Measurements from ENCODE around the gene ZBTB46. TPM values are rescaled to one million over a fixed set of nuclear protein-coding genes. Genes with fewer than 3 reads are reported as not detected.

ZBTB46 gene
- total RNA-seq, 2 experiments from 2014 or later: 0.67 to 1.3 TPM

GRCh38 chr20:63835021-63835858 lies 4.2 kb upstream of the ZBTB46 start:
- no peak for DNase-seq (ENCODE audit: low spot score)
- H3K4me1 ChIP-seq (ENCODE audit: insufficient read depth, low read length, poor library complexity, severe bottlenecking): no peaks in the 10 kb centered on the region
- H3K9me3 ChIP-seq (ENCODE audit: low read length): no peaks in the 10 kb centered on the region
- H3K36me3 ChIP-seq (ENCODE audit: insufficient read depth, low read length): no peaks in the 10 kb centered on the region
- no peak for TF ChIP-seq EZH2phosphoT487 (IDR thresholded peaks at IDR 0.05; ENCODE audit: borderline replicate concordance, low read depth, low read length)
- no peak for TF ChIP-seq CTCF (conservative IDR thresholded peaks at IDR 0.05; ENCODE audit: low read length)
- H4K20me1 ChIP-seq (ENCODE audit: insufficient read depth, low read length): no peaks in the 10 kb centered on the region
- no TSS peak for BruUV-seq (replicated peaks)
- no peaks in the 10 kb centered on the region for H3K79me2 ChIP-seq (ENCODE audit: insufficient read depth, low read depth, low read length)
- intact Hi-C loops (cut with micrococcal nuclease; ENCODE audit: unreplicated experiment): no loop called here
- no peak overlapping the region for H3K4me2 ChIP-seq (ENCODE audit: low read length)
- ChIA-PET POLR2A (no interaction called here), CTCF (ENCODE audit: unreplicated experiment) (no interaction called here)
- H3K9me2 ChIP-seq (ENCODE audit: insufficient read depth, low read length): no peaks in the 10 kb centered on the region
- no peak overlapping the region for H2AFZ ChIP-seq (ENCODE audit: low read length)
- H3K4me3 ChIP-seq (ENCODE audit: low read depth, low read length, poor library complexity, severe bottlenecking): no peak overlapping the region
- no peak overlapping the region for H3K27ac ChIP-seq (ENCODE audit: low read depth, low read length, poor library complexity, severe bottlenecking)

- no peak for DNase-seq (ENCODE audit: low spot score)
- Histone ChIP-seq H3K4me2 (ENCODE audit: low read length) (no peak overlapping the region), H3K27ac (ENCODE audit: low read depth, low read length, poor library complexity, severe bottlenecking) (no peak overlapping the region), H3K79me2 (ENCODE audit: insufficient read depth, low read depth, low read length) (no peaks in the 10 kb centered on the region), H3K4me1 (ENCODE audit: insufficient read depth, low read length, poor library complexity, severe bottlenecking) (peaks cover 6% of the 10 kb centered on the region), H3K9me2 (ENCODE audit: insufficient read depth, low read length) (no peaks in the 10 kb centered on the region), H2AFZ (ENCODE audit: low read length) (no peak overlapping the region), H4K20me1 (ENCODE audit: insufficient read depth, low read length) (no peaks in the 10 kb centered on the region), H3K4me3 (ENCODE audit: low read depth, low read length, poor library complexity, severe bottlenecking) (no peak overlapping the region), H3K36me3 (ENCODE audit: insufficient read depth, low read length) (no peaks in the 10 kb centered on the region), H3K9me3 (ENCODE audit: low read length) (no peaks in the 10 kb centered on the region)
- ChIA-PET CTCF (ENCODE audit: unreplicated experiment) (no interaction called here), POLR2A (no interaction called here)
- no TSS peak for BruUV-seq (replicated peaks)
- intact Hi-C loops (cut with micrococcal nuclease; ENCODE audit: unreplicated experiment): no loop called here
- no peak for TF ChIP-seq CTCF (conservative IDR thresholded peaks at IDR 0.05; ENCODE audit: low read length)
- no peak for TF ChIP-seq EZH2phosphoT487 (IDR thresholded peaks at IDR 0.05; ENCODE audit: borderline replicate concordance, low read depth, low read length)
These were observed 3.4 kb upstream of the ZBTB46 start for GRCh38 chr20:63834491-63834880.

GRCh38 chr20:63833776-63834490 lies 2.9 kb upstream of the ZBTB46 start:
- H4K20me1 ChIP-seq (ENCODE audit: insufficient read depth, low read length): no peaks in the 10 kb centered on the region
- H3K4me2 ChIP-seq (ENCODE audit: low read length): no peak overlapping the region
- no peaks in the 10 kb centered on the region for H3K9me3 ChIP-seq (ENCODE audit: low read length)
- no peaks in the 10 kb centered on the region for H3K9me2 ChIP-seq (ENCODE audit: insufficient read depth, low read length)
- no peaks in the 10 kb centered on the region for H3K36me3 ChIP-seq (ENCODE audit: insufficient read depth, low read length)
- intact Hi-C loops (cut with micrococcal nuclease; ENCODE audit: unreplicated experiment): no loop called here
- H3K27ac ChIP-seq (ENCODE audit: low read depth, low read length, poor library complexity, severe bottlenecking): no peak overlapping the region
- POLR2A ChIA-PET: no interaction called here
- TF ChIP-seq EZH2phosphoT487 (IDR thresholded peaks at IDR 0.05; ENCODE audit: borderline replicate concordance, low read depth, low read length) (no peak), CTCF (conservative IDR thresholded peaks at IDR 0.05; ENCODE audit: low read length) (no peak)
- H3K4me1 ChIP-seq (ENCODE audit: insufficient read depth, low read length, poor library complexity, severe bottlenecking): peaks cover 6% of the 10 kb centered on the region
- no peak for DNase-seq (ENCODE audit: low spot score)
- no TSS peak for BruUV-seq (replicated peaks)
- H3K4me3 ChIP-seq (ENCODE audit: low read depth, low read length, poor library complexity, severe bottlenecking): no peak overlapping the region
- CTCF ChIA-PET (ENCODE audit: unreplicated experiment): no interaction called here
- H3K79me2 ChIP-seq (ENCODE audit: insufficient read depth, low read depth, low read length): no peaks in the 10 kb centered on the region
- no peak overlapping the region for H2AFZ ChIP-seq (ENCODE audit: low read length)

All from OCI-LY7 (cell line).